Measurements from ENCODE around the gene ESYT3.

DNA sequence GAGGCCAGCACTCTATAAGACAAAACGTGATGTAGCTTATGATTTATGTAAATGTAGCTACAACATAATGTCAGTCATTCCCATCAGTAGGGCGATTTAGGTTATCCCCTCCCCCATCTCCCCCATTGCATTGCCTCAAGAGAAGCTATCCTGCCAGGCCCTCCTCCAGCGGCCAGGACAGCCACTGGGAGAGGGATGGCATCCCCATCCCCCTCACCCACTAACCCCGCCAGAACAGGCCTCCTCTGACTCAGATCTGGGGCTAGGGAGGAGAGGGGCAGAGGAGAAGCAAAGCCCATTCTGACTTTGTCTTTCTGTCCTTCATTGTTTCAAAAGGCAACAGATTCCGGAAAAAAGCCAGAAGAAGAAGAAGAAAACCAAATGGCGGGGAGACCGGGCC is 32.6 kb upstream of the ESYT3 start:
- TF ChIP-seq POLR2A (IDR thresholded peaks at IDR 0.05), result no peak
- TF ChIP-seq, protein P1, sequence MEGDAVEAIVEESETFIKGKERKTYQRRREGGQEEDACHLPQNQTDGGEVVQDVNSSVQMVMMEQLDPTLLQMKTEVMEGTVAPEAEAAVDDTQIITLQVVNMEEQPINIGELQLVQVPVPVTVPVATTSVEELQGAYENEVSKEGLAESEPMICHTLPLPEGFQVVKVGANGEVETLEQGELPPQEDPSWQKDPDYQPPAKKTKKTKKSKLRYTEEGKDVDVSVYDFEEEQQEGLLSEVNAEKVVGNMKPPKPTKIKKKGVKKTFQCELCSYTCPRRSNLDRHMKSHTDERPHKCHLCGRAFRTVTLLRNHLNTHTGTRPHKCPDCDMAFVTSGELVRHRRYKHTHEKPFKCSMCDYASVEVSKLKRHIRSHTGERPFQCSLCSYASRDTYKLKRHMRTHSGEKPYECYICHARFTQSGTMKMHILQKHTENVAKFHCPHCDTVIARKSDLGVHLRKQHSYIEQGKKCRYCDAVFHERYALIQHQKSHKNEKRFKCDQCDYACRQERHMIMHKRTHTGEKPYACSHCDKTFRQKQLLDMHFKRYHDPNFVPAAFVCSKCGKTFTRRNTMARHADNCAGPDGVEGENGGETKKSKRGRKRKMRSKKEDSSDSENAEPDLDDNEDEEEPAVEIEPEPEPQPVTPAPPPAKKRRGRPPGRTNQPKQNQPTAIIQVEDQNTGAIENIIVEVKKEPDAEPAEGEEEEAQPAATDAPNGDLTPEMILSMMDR (IDR thresholded peaks at IDR 0.05), result no peak
- TF ChIP-seq EP300 (IDR thresholded peaks at IDR 0.05), result no peak
